Hepatocyte (in vitro differentiated cells): ENCODE results near the gene DDIT4.

Source experiments
- CTCF ChIP-seq: fragments of 200-600 bp; sonication (generic); IDR thresholded peaks from 2 replicates; pipeline ENCODE4 v1.5.1; 2016; ENCODE audit warnings: antibody characterized with exemption, mild to moderate bottlenecking; ENCODE audit not compliant: poor library complexity
- EZH2 ChIP-seq: fragments of 200-600 bp; sonication (generic); IDR thresholded peaks from 2 replicates; pipeline ENCODE4 v1.6.1; 2016; ENCODE audit warnings: antibody characterized with exemption, mild to moderate bottlenecking, borderline replicate concordance
- EZH2phosphoT487 ChIP-seq: fragments of 200-600 bp; sonication (generic); IDR thresholded peaks from one replicate; pipeline ENCODE4 v1.6.1; 2018; ENCODE audit warnings: antibody characterized with exemption, mild to moderate bottlenecking, low read depth, moderate library complexity; ENCODE audit not compliant: unreplicated experiment, severe bottlenecking

GRCh38 chr10:72254813-72255568 lies 18.7 kb upstream of the DDIT4 start:
- TF ChIP-seq EZH2 (no peak), CTCF (no peak), EZH2phosphoT487 (no peak)
